Astrocyte (in vitro differentiated cells and primary cell): ENCODE measurements around the gene SMIM31.

Experiments used
- EZH2 ChIP-seq: IDR thresholded peaks from 2 replicates; pipeline ENCODE4 v1.6.1; 2012; ENCODE audit warnings: mild to moderate bottlenecking, low read length, inconsistent platforms; ENCODE audit not compliant: insufficient read depth
- TF ChIP-seq, protein P1 (sequence below): IDR thresholded peaks from 2 replicates; pipeline ENCODE4 v1.5.1; 2011; ENCODE audit warnings: low read depth, mild to moderate bottlenecking, inconsistent platforms, low read length, moderate library complexity; ENCODE audit not compliant: insufficient read depth

DNA sequence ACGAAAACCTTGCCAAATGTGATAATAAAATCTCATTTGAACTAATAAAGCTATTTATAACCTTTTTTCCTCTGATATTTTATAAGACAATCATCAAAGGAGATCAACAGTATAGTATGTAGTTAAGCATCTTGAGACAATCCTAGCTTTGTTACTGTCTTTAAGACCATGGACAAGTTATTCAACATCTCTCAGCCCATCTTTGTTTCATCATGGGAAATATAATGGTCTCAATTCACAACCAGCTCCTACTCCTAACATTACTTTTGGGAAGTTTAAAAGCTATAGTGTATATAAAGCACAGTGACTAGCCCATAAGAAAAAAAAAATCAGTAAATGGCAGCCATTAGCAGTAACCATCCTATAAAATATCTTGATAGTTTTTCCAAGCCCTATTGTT lies 65.4 kb downstream of the SMIM31 start:
- TF ChIP-seq, protein P1, sequence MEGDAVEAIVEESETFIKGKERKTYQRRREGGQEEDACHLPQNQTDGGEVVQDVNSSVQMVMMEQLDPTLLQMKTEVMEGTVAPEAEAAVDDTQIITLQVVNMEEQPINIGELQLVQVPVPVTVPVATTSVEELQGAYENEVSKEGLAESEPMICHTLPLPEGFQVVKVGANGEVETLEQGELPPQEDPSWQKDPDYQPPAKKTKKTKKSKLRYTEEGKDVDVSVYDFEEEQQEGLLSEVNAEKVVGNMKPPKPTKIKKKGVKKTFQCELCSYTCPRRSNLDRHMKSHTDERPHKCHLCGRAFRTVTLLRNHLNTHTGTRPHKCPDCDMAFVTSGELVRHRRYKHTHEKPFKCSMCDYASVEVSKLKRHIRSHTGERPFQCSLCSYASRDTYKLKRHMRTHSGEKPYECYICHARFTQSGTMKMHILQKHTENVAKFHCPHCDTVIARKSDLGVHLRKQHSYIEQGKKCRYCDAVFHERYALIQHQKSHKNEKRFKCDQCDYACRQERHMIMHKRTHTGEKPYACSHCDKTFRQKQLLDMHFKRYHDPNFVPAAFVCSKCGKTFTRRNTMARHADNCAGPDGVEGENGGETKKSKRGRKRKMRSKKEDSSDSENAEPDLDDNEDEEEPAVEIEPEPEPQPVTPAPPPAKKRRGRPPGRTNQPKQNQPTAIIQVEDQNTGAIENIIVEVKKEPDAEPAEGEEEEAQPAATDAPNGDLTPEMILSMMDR = no peak
- TF ChIP-seq EZH2 = no peak
